Measurements from ENCODE around the gene ASCC1. TPM values are rescaled to one million over a fixed set of nuclear protein-coding genes. Genes with fewer than 3 reads are reported as not detected.

ASCC1 gene
- total and polyA plus RNA-seq, 2 of the 13 experiments (the other 11 are each of a cell fraction or from before 2014, with no cell fraction given) = 21.6 to 30.1 TPM

GRCh38 chr10:72056932-72057751 is 158.9 kb downstream of the ASCC1 start:
- intact Hi-C loops (cut with micrococcal nuclease; ENCODE audit: unreplicated experiment) (no loop called here), in situ Hi-C loops (cut with HindIII; ENCODE audit: extremely low pct_ligation_motif_present, low pct_unique_long_range_greater_than_20kb) (no loop called here)
- Histone ChIP-seq H3K4me2 (ENCODE audit: low read depth, low read length) (peak overlapping the region; percentile 56), H3K4me1 (ENCODE audit: insufficient read depth, low read length) (peaks cover 93% of the 10 kb centered on the region), H3K9me3 (ENCODE audit: low read length) (no peaks in the 10 kb centered on the region), H3K27ac (ENCODE audit: extremely low read length, insufficient read depth, low read length) (peak overlapping the region; percentile 48), H4K20me1 (ENCODE audit: insufficient read depth, low read length) (no peaks in the 10 kb centered on the region), H2AFZ (ENCODE audit: low read length) (no peak overlapping the region), H3K36me3 (replicated peaks in 1 of 2; ENCODE audit: control insufficient read depth in 1 of 2, insufficient read depth in 2 of 2, low read length in 2 of 2) (no peaks in the 10 kb centered on the region), H3K9ac (ENCODE audit: insufficient read depth, low read depth, low read length) (peak overlapping the region; percentile 41), H3K27me3 (ENCODE audit: control insufficient read depth in 1 of 2, insufficient read depth in 2 of 2, low read length in 2 of 2) (no peaks in the 10 kb centered on the region), H3K79me2 (ENCODE audit: insufficient read depth, low read length) (no peaks in the 10 kb centered on the region), H3K4me3 (replicated peaks in 1 of 3; ENCODE audit: insufficient read depth in 1 of 3, low read depth in 2 of 3, low read length in 3 of 3) (peak overlapping the region in 1 of 3 experiments; percentile 33; a peak in 2 of 6 replicates)
- ChIA-PET POLR2A (interaction anchor here (1.6 kb wide), 1 partner anchor 108 kb away, joined by 3 read pairs; no protein-coding TSS in a partner anchor), CTCF (ENCODE audit: low intra/inter-chr PET ratio, low total read pairs) (no interaction called here)
- ATAC-seq (peak; percentile 68), DNase-seq (ENCODE audit: low spot score) (peak; percentile 84), FAIRE-seq (peak; percentile 73)
- no TSS peak for BruUV-seq (replicated peaks)
- 67% methylated on average over 15 of the region's 25 CpGs for WGBS (ENCODE audit: low lambda C conversion rate)
- TF ChIP-seq MED13 (CRISPR knock-in tag; IDR thresholded peaks at IDR 0.05) (0 out of 2 replicates have a peak, but pooled peaks have one; percentile 30), ARNTL (CRISPR knock-in tag; IDR thresholded peaks at IDR 0.05) (no peak), SP2 (CRISPR knock-in tag; IDR thresholded peaks at IDR 0.05) (no peak), ZBTB4 (CRISPR knock-in tag; IDR thresholded peaks at IDR 0.05; ENCODE audit: borderline replicate concordance) (peak; percentile 83; the same call in 1 of the 2 replicates), MEIS1 (CRISPR knock-in tag; IDR thresholded peaks at IDR 0.05; ENCODE audit: borderline replicate concordance) (peak; percentile 58; the same call in 1 of the 2 replicates), ZEB1 (IDR thresholded peaks at IDR 0.05; ENCODE audit: insufficient replicate concordance, low read depth) (peak; percentile 97), ZNF772 (CRISPR knock-in tag; IDR thresholded peaks at IDR 0.05) (peak; percentile 72), ZNF639 (CRISPR knock-in tag; conservative IDR thresholded peaks at IDR 0.05) (no peak), ZSCAN22 (CRISPR knock-in tag; IDR thresholded peaks at IDR 0.05) (no peak), BHLHE40 (IDR thresholded peaks at IDR 0.05; ENCODE audit: low read length) (no peak), FOXJ3 (CRISPR knock-in tag; IDR thresholded peaks at IDR 0.05; ENCODE audit: borderline replicate concordance) (0 out of 2 replicates have a peak, but pooled peaks have one; percentile 37), RARA (CRISPR knock-in tag; IDR thresholded peaks at IDR 0.05) (peak; percentile 67), ATF2 (CRISPR knock-in tag; IDR thresholded peaks at IDR 0.05) (0 out of 2 replicates have a peak, but pooled peaks have one; percentile 43), PITX1 (CRISPR knock-in tag; IDR thresholded peaks at IDR 0.05) (0 out of 2 replicates have a peak, but pooled peaks have one; percentile 46), ZFP90 (CRISPR knock-in tag; IDR thresholded peaks at IDR 0.05; ENCODE audit: borderline replicate concordance) (peak; percentile 66; the same call in 1 of the 2 replicates), ZNF367 (CRISPR knock-in tag; IDR thresholded peaks at IDR 0.05; ENCODE audit: borderline replicate concordance) (peak; percentile 40; the same call in 1 of the 2 replicates), ZSCAN12 (CRISPR knock-in tag; IDR thresholded peaks at IDR 0.05) (0 out of 2 replicates have a peak, but pooled peaks have one; percentile 33)

Measured in HepG2 (cell line).